ENCODE results near the gene F2. TPM values are rescaled to one million over a fixed set of nuclear protein-coding genes. Genes with fewer than 3 reads are reported as not detected.

F2 gene
- total RNA-seq, 1 experiment from 2014 or later = 0.47 TPM

DNA sequence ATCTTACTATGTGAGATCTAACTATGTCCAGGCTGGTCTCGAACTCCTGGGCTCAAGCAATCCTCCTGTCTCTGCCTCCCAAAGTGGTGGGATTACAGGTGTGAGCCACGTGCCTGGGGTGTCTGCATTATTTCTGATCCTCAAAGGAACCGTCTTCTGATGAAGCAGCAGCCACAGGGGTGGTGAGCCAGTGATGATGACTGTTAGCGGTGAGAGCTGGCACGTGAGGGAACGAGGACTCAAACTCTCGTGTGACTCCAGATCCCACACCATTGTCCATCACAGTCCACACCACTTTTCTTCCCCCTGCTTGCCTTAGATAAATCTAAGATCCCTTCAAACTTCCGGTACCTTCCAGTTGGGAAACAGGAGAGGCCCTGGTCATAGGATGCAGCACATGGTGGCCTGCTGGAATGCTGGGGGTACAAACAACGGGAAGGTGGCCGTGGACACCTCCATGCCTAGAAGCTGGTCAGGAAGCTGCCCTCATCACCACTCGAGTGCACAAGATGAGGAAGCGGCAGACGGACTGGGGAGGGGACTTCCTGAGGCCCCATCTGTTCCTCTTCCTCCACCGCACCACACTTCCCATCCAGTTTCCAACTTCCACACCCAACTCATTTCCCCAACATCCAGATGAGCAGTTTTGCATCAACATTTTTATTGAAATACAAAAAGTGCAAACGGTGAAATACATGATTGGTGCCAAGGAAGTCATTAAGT lies 42.4 kb upstream of the F2 start:
- no peaks in the 10 kb centered on the region for H3K9me2 ChIP-seq (ENCODE audit: insufficient read depth)
- H3K4me1 ChIP-seq (ENCODE audit: control insufficient read depth in 1 of 2, insufficient read depth in 2 of 2, low read length in 2 of 2) = peaks cover 0 to 4% of the 10 kb centered on the region in 2 experiments; a peak in 1 of 4 replicates
- H3K4me3 ChIP-seq (replicated peaks in 1 of 2; ENCODE audit: low read depth in 1 of 2, low read length in 2 of 2) = no peak overlapping the region
- RAD21 ChIA-PET (ENCODE audit: low non-redundant PET in 1 of 2, low total read pairs in 2 of 2, uncharacterized antibody in 2 of 2, unreplicated experiment in 2 of 2) = no interaction called here
- DNase-seq (ENCODE audit: low read depth, low spot score) = no peak
- H3K4me2 ChIP-seq (ENCODE audit: low read length) = no peak overlapping the region
- no peak overlapping the region for H3K27ac ChIP-seq (ENCODE audit: low read depth, low read length)
- no peak overlapping the region for H2AFZ ChIP-seq (ENCODE audit: low read depth, low read length, poor library complexity, severe bottlenecking)
- no peaks in the 10 kb centered on the region for H3K27me3 ChIP-seq (ENCODE audit: insufficient read depth, low read length)
- H3K9me3 ChIP-seq (ENCODE audit: control insufficient read depth in 1 of 2, insufficient read depth in 1 of 2, low read depth in 1 of 2, low read length in 2 of 2) = no peaks in the 10 kb centered on the region
- intact Hi-C loops (cut with micrococcal nuclease) = no loop called here
- BruUV-seq (replicated peaks) = no TSS peak
- TF ChIP-seq EZH2phosphoT487 (IDR thresholded peaks at IDR 0.05; ENCODE audit: borderline replicate concordance) = no peak
- TF ChIP-seq, protein P1, sequence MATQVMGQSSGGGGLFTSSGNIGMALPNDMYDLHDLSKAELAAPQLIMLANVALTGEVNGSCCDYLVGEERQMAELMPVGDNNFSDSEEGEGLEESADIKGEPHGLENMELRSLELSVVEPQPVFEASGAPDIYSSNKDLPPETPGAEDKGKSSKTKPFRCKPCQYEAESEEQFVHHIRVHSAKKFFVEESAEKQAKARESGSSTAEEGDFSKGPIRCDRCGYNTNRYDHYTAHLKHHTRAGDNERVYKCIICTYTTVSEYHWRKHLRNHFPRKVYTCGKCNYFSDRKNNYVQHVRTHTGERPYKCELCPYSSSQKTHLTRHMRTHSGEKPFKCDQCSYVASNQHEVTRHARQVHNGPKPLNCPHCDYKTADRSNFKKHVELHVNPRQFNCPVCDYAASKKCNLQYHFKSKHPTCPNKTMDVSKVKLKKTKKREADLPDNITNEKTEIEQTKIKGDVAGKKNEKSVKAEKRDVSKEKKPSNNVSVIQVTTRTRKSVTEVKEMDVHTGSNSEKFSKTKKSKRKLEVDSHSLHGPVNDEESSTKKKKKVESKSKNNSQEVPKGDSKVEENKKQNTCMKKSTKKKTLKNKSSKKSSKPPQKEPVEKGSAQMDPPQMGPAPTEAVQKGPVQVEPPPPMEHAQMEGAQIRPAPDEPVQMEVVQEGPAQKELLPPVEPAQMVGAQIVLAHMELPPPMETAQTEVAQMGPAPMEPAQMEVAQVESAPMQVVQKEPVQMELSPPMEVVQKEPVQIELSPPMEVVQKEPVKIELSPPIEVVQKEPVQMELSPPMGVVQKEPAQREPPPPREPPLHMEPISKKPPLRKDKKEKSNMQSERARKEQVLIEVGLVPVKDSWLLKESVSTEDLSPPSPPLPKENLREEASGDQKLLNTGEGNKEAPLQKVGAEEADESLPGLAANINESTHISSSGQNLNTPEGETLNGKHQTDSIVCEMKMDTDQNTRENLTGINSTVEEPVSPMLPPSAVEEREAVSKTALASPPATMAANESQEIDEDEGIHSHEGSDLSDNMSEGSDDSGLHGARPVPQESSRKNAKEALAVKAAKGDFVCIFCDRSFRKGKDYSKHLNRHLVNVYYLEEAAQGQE (IDR thresholded peaks at IDR 0.05; ENCODE audit: low read depth) = no peak
- TF ChIP-seq FOSL1 (IDR thresholded peaks at IDR 0.05; ENCODE audit: low read depth) = no peak
- no peak for TF ChIP-seq RAD21 (IDR thresholded peaks at IDR 0.05; ENCODE audit: low read depth)
- no peak for TF ChIP-seq ZFX (IDR thresholded peaks at IDR 0.05)
- TF ChIP-seq EZH2 (IDR thresholded peaks at IDR 0.05) = no peak
- no peak for TF ChIP-seq POLR2AphosphoS5 (IDR thresholded peaks at IDR 0.05; ENCODE audit: low read depth, low read length)
- no peak for TF ChIP-seq TCF7L2 (IDR thresholded peaks at IDR 0.05; ENCODE audit: borderline replicate concordance, extremely low read depth, insufficient read depth, insufficient read length)
- no peak for TF ChIP-seq CEBPB (IDR thresholded peaks at IDR 0.05; ENCODE audit: low read depth)
- TF ChIP-seq EGR1 (IDR thresholded peaks at IDR 0.05; ENCODE audit: low read depth) = no peak
- TF ChIP-seq SIN3A (IDR thresholded peaks at IDR 0.05; ENCODE audit: low read depth) = no peak
- TF ChIP-seq YY1 (IDR thresholded peaks at IDR 0.05; ENCODE audit: extremely low read depth, insufficient replicate concordance, low read depth, low read length) = no peak
- no peak overlapping the region for H3K9ac ChIP-seq (ENCODE audit: low read length)
- POLR2A ChIA-PET = no interaction called here
- CTCF ChIA-PET = no interaction called here
- ATAC-seq = no peak
- no peaks in the 10 kb centered on the region for H4K20me1 ChIP-seq (ENCODE audit: insufficient read depth)
- no peaks in the 10 kb centered on the region for H3K79me2 ChIP-seq (ENCODE audit: insufficient read depth, low read length)
- H3K36me3 ChIP-seq (ENCODE audit: control insufficient read depth in 1 of 2, insufficient read depth in 2 of 2, low read length in 2 of 2) = peaks cover 3 to 4% of the 10 kb centered on the region in 2 experiments; a peak in 3 of 4 replicates
